Trophoblast cell (in vitro differentiated cells and primary cell): ENCODE data around the gene C19orf85.

Experiments
- DNase-seq, 2 donors: peaks; one replicate each; pipeline ENCODE4 v3.0.0-alpha.2; 2016
- H2AFZ ChIP-seq: 2 replicates; pipeline ENCODE4 v1.6.1; 2013; ENCODE audit warnings: low read length, moderate library complexity, mild to moderate bottlenecking; ENCODE audit not compliant: insufficient read depth, poor library complexity
- H2AK5ac ChIP-seq: 2 replicates; pipeline ENCODE4 v1.6.1; 2013; ENCODE audit warnings: mild to moderate bottlenecking, low read length
- H2BK120ac ChIP-seq: 2 replicates; pipeline ENCODE4 v1.6.1; 2013; ENCODE audit warnings: low read length, mild to moderate bottlenecking, moderate library complexity; ENCODE audit not compliant: insufficient read depth, poor library complexity
- H2BK12ac ChIP-seq: 2 replicates; pipeline ENCODE4 v1.6.1; 2013; ENCODE audit warnings: mild to moderate bottlenecking, low read length, moderate library complexity
- H2BK5ac ChIP-seq: 2 replicates; pipeline ENCODE4 v1.6.1; 2013; ENCODE audit warnings: low read length, low read depth, moderate library complexity, mild to moderate bottlenecking; ENCODE audit not compliant: poor library complexity
- H3K14ac ChIP-seq: 2 replicates; pipeline ENCODE4 v1.6.1; 2013; ENCODE audit warnings: mild to moderate bottlenecking, low read length
- H3K18ac ChIP-seq: 2 replicates; pipeline ENCODE4 v1.6.1; 2013; ENCODE audit warnings: mild to moderate bottlenecking, low read length
- H3K23ac ChIP-seq: 2 replicates; pipeline ENCODE4 v1.6.1; 2013; ENCODE audit warnings: low read length
- H3K27ac ChIP-seq: 2 replicates; pipeline ENCODE4 v1.5.1; 2013; ENCODE audit warnings: low read depth, mild to moderate bottlenecking, inconsistent platforms, low read length, moderate library complexity
- H3K27me3 ChIP-seq: 2 replicates; pipeline ENCODE4 v1.6.1; 2013; ENCODE audit warnings: inconsistent platforms, mild to moderate bottlenecking, low read length, moderate library complexity; ENCODE audit not compliant: insufficient read depth
- H3K36me3 ChIP-seq, 2 experiments: 1 replicate in 1 of 2; 2 replicates in 1 of 2; pipeline ENCODE4 v1.6.1; 2013; ENCODE audit warnings: low read length in 2 of 2, mild to moderate bottlenecking in 2 of 2, moderate library complexity in 1 of 2; ENCODE audit not compliant: insufficient read depth in 2 of 2, control insufficient read depth in 1 of 2
- H3K4ac ChIP-seq: 2 replicates; pipeline ENCODE4 v1.6.1; 2013; ENCODE audit warnings: low read depth, mild to moderate bottlenecking, low read length, moderate library complexity
- H3K4me1 ChIP-seq, 2 experiments: 1 replicate in 1 of 2; 2 replicates in 1 of 2; pipeline ENCODE4 v1.6.1; 2013; ENCODE audit warnings: low read length in 2 of 2, mild to moderate bottlenecking in 2 of 2, moderate library complexity in 1 of 2; ENCODE audit not compliant: insufficient read depth in 2 of 2, control insufficient read depth in 1 of 2
- H3K4me2 ChIP-seq: 2 replicates; pipeline ENCODE4 v1.6.1; 2013; ENCODE audit warnings: inconsistent platforms, mild to moderate bottlenecking, low read length, moderate library complexity
- H3K4me3 ChIP-seq: 2 replicates; pipeline ENCODE4 v1.5.1; 2013; ENCODE audit warnings: mild to moderate bottlenecking, low read depth, low read length, inconsistent platforms
- H3K79me1 ChIP-seq: one replicate; pipeline ENCODE4 v1.6.1; 2013; ENCODE audit warnings: low read length
- H3K79me2 ChIP-seq: 2 replicates; pipeline ENCODE4 v1.6.1; 2013; ENCODE audit warnings: low read length, mild to moderate bottlenecking; ENCODE audit not compliant: control insufficient read depth, insufficient read depth, poor library complexity
- H3K9ac ChIP-seq: 2 replicates; pipeline ENCODE4 v1.6.1; 2013; ENCODE audit warnings: mild to moderate bottlenecking, low read length
- H3K9me3 ChIP-seq: 2 replicates; pipeline ENCODE4 v1.6.1; 2013; ENCODE audit warnings: low read depth, mild to moderate bottlenecking, control low read depth, inconsistent platforms, low read length; ENCODE audit not compliant: insufficient read depth
- H4K12ac ChIP-seq: 2 replicates; pipeline ENCODE4 v1.6.1; 2013; ENCODE audit warnings: low read depth, mild to moderate bottlenecking, low read length, moderate library complexity
- H4K8ac ChIP-seq: 2 replicates; pipeline ENCODE4 v1.6.1; 2013; ENCODE audit warnings: low read depth, mild to moderate bottlenecking, low read length, moderate library complexity
- H4K91ac ChIP-seq: one replicate; pipeline ENCODE4 v1.6.1; 2013; ENCODE audit warnings: low read depth, mild to moderate bottlenecking, low read length, moderate library complexity
- WGBS: extraction: QIAGEN DNeasy Blood & Tissue Kit; methylation state at CpG from one replicate; pipeline ENCODE4 v1.1.7; 2013; ENCODE audit warnings: missing lambda C conversion rate; ENCODE audit not compliant: insufficient read length, insufficient coverage; ENCODE audit errors: extremely low coverage; 5-methylcytosine and 5-hydroxymethylcytosine counted together

C19orf85 gene

DNA sequence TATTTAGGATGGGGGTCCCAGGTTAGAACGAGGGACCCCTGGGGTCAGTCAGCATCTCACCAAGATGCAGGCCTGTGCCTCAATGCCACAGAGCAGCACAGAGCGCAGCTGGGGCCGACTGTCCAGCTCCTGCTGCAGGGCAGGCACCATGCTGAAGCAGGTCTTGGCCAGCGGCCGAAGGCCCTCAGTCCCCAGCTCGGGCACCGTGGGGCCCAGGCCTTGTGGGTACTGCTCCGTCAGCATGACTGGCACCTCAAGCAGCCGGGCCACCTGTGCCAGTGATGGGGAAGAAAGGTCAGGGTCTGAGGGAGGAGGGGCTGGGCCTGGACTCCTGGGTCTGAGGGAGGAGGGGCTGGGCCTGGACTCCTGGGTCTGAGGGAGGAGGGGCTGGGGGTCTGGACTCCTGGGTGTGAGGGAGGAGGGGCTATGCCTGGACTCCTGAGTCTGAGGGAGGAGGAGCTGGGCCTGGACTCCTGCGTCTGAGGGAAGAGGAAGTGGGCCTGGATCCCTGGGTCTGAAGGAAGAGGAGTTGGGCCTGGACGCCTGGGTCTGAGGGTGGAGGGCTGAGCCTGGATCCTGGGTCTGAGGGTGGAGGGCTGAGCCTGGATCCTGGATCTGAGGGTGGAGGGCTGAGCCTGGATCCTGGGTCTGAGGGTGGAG, 8.8 kb downstream of the C19orf85 start:
- Histone ChIP-seq H2BK5ac (no peak overlapping the region), H4K91ac (no peak overlapping the region), H3K9me3 (peaks cover 4% of the 10 kb centered on the region), H2AFZ (no peak overlapping the region), H2BK120ac (no peak overlapping the region), H3K36me3 (peaks cover 0 to 5% of the 10 kb centered on the region in 2 experiments), H3K79me2 (no peaks in the 10 kb centered on the region), H3K23ac (no peak overlapping the region), H3K14ac (no peak overlapping the region), H3K18ac (no peak overlapping the region), H3K27me3 (peaks cover 18% of the 10 kb centered on the region), H3K4me3 (no peak overlapping the region), H3K27ac (no peak overlapping the region), H3K9ac (no peak overlapping the region), H3K4me2 (no peak overlapping the region), H2AK5ac (no peak overlapping the region), H2BK12ac (no peak overlapping the region), H4K12ac (no peak overlapping the region), H3K4ac (no peak overlapping the region), H3K4me1 (peaks cover 0 to 4% of the 10 kb centered on the region in 2 experiments), H4K8ac (no peak overlapping the region), H3K79me1 (no peaks in the 10 kb centered on the region)
- no CpG with 5 or more reads among the region's 11 CpGs for WGBS
- no peak for DNase-seq

DNA sequence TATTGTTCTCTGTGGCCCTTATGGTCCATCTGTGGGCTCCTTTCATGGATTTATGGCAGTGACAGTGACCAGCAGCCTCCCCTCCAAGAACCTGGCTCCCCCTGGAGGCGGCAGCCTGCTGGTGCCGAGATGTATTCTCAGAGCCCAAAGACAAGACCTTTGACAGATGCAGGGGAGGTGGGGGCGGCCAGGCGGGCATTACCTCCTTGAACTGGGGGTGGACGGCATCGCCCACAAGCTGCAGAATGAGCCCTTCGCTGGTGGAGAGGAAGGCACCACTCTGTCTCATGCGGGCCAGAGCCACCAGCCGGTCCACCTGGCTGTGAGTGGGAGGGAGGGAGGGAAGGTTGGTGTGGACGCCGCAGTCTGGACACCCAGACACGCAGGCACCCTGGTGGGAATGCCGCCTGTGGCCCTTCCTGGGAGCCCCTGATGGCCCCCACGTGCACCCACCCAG, 9.7 kb downstream of the C19orf85 start:
- H3K27me3 ChIP-seq, result peaks cover 24% of the 10 kb centered on the region
- H3K36me3 ChIP-seq, result peaks cover 0 to 5% of the 10 kb centered on the region in 2 experiments
- no peak overlapping the region for H2AK5ac ChIP-seq
- no peaks in the 10 kb centered on the region for H3K79me1 ChIP-seq
- no peak overlapping the region for H2BK120ac ChIP-seq
- peak; percentile 34 to 47 for DNase-seq
- no peak overlapping the region for H2BK5ac ChIP-seq
- no peak overlapping the region for H3K23ac ChIP-seq
- H2AFZ ChIP-seq, result no peak overlapping the region
- H3K79me2 ChIP-seq, result no peaks in the 10 kb centered on the region
- H3K9ac ChIP-seq, result no peak overlapping the region
- H3K4me1 ChIP-seq, result peaks cover 0 to 3% of the 10 kb centered on the region in 2 experiments
- H3K4me2 ChIP-seq, result no peak overlapping the region
- no peak overlapping the region for H3K4me3 ChIP-seq
- no peak overlapping the region for H2BK12ac ChIP-seq
- H3K27ac ChIP-seq, result no peak overlapping the region
- peaks cover 4% of the 10 kb centered on the region for H3K9me3 ChIP-seq
- no peak overlapping the region for H4K91ac ChIP-seq
- H4K8ac ChIP-seq, result no peak overlapping the region
- no peak overlapping the region for H3K4ac ChIP-seq
- no peak overlapping the region for H3K14ac ChIP-seq
- H3K18ac ChIP-seq, result no peak overlapping the region
- H4K12ac ChIP-seq, result no peak overlapping the region
- WGBS, result no CpG with 5 or more reads among the region's 14 CpGs

DNA sequence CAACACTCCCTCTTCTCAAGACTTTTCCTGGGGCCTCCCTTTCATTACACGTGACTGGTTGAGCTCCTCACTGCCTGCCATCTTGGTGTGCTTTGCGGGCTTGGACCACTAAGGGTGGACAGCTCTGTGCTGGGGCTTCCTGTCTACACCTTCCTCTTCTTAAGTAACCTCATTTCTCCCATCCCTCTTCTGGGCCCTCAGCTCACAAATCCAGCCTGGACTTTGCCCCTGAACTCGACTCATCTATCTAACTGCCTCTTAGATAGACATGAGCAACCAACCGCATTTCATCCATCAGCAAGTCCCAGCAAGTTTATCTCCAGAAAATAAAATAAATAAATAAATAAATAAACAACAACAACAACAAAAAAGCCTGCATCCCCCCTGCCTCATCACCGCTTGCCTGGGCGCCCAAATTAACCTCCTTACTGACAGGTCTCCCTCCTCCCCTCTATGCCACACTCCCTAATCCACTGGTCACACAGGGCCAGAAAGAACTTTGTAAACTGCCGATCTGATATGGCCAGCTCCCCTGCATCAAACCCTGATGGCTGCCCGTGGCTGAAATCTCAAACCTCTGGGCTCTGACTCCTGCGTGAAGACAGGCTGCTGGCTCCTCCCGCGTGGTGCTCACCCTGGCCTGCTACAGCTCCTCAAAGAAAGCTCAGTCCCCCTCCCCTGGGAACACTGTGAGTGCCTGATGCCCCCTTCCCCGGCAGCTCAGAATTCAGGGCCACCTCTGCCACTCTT, 10.9 kb downstream of the C19orf85 start:
- no peak overlapping the region for H2BK12ac ChIP-seq
- H2AFZ ChIP-seq, result no peak overlapping the region
- no peak overlapping the region for H2AK5ac ChIP-seq
- H4K12ac ChIP-seq, result no peak overlapping the region
- no peak overlapping the region for H3K23ac ChIP-seq
- no peak overlapping the region for H3K4ac ChIP-seq
- no peak overlapping the region for H3K18ac ChIP-seq
- no peaks in the 10 kb centered on the region for H3K79me1 ChIP-seq
- H2BK5ac ChIP-seq, result no peak overlapping the region
- H3K9me3 ChIP-seq, result peaks cover 10% of the 10 kb centered on the region
- H3K27ac ChIP-seq, result no peak overlapping the region
- no peak overlapping the region for H3K14ac ChIP-seq
- H3K4me2 ChIP-seq, result no peak overlapping the region
- H3K36me3 ChIP-seq, result peaks cover 0 to 5% of the 10 kb centered on the region in 2 experiments
- no CpG with 5 or more reads among the region's 12 CpGs for WGBS
- no peak overlapping the region for H4K91ac ChIP-seq
- DNase-seq, result no peak
- peaks cover 0 to 3% of the 10 kb centered on the region in 2 experiments for H3K4me1 ChIP-seq
- H2BK120ac ChIP-seq, result no peak overlapping the region
- H3K9ac ChIP-seq, result no peak overlapping the region
- H3K4me3 ChIP-seq, result no peak overlapping the region
- H4K8ac ChIP-seq, result no peak overlapping the region
- no peaks in the 10 kb centered on the region for H3K79me2 ChIP-seq
- peaks cover 30% of the 10 kb centered on the region for H3K27me3 ChIP-seq

DNA sequence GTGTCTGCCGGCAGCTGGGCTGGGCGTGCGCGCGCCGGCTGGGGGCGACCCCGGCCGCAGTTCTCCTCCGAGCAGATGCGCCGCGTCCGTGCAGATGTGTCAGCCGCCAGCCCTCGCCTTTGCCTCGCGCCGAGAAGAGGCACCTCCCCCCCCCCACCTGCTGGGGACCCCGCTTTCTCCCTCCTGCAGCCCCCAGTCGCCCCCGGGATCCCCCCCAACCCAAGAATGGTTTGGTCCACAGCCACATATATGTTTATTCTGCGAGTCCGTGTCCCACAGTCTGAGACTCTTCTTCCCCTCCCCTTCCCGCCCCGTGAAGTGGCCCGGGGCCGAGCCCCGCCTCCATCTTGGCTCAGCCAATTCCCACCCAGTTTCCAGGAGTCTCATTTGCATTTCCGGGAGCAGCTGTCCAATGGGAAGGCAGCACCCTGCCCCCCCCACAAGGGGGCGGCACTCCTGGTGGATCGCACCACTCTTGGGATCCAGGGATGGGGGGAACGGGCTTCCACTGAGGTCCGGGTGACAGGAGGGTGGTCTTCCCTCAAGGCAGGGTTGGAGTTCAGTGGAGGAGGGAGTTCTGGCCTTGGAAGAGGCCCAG, 11.7 kb downstream of the C19orf85 start:
- Histone ChIP-seq H3K79me1 (no peaks in the 10 kb centered on the region), H3K9me3 (peaks cover 18% of the 10 kb centered on the region), H3K79me2 (no peaks in the 10 kb centered on the region), H4K91ac (no peak overlapping the region), H3K27ac (no peak overlapping the region), H3K4me2 (peak overlapping the region; percentile 13), H3K4me1 (peaks cover 0 to 3% of the 10 kb centered on the region in 2 experiments), H3K14ac (no peak overlapping the region), H2BK12ac (no peak overlapping the region), H4K12ac (no peak overlapping the region), H2AFZ (no peak overlapping the region), H3K23ac (no peak overlapping the region), H4K8ac (no peak overlapping the region), H3K4me3 (no peak overlapping the region), H3K36me3 (peaks cover 0 to 5% of the 10 kb centered on the region in 2 experiments), H2AK5ac (no peak overlapping the region), H2BK120ac (no peak overlapping the region), H3K18ac (no peak overlapping the region), H3K27me3 (peaks cover 30% of the 10 kb centered on the region), H3K9ac (no peak overlapping the region), H3K4ac (no peak overlapping the region), H2BK5ac (no peak overlapping the region)
- DNase-seq, result peak in 1 of 2 donors; percentile 27
- no CpG with 5 or more reads among the region's 34 CpGs for WGBS
